ENCODE results near the gene CADM1.
A peak's percentile ranks its signal among the peaks of the same experiment; 100 is the strongest.

Gene CADM1

DNA sequence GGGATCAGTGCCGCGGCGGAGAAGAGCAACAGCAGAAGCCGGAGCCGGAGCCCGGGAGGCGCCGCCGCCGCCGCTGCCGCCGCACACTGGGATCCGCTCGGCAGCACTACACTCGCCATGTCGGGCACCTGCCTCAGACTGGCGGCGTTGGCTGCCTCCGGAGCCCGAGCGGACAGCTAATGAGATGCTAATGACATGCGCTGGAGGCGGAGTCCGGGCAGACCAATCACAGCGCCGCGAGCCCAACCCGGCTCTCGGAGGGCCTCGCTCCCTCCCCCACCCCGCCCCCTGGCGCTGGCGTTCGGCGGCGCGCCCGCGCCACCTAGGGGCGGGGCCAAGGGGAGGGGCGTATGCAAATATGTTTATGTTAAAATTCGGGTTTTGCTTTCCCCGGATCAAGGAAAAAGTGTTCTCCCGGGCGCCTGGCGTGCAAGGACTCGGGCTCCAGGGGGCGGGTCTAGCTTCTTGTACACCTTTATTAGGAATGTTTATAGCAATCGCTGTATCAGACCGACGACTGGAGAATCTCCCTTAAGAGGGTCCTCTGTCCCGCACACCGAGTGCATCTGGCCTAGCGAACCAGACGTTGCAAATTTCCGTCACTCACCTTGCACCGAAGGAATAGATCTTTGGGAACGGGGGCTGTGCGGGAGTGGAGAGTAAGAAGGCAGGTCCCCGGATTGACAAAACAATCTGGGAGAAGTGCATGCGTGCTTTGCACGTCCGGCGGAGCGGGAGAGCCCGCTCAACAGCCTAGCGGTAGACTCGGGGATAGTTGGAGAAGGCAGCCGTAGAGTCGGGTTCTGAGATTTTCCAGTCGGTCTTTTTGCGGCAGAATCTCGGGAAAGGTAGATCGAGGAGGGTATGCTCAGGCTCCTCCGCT, at the start of gene CADM1:
CADM1 (minus strand) TSS at position 140 of the 883 bp plus-strand sequence.
- DNase-seq: peak; percentile 79

- DNase-seq: no peak
Observed at GRCh38 chr11:115552773-115553438, 48.7 kb upstream of the CADM1 start.

DNA sequence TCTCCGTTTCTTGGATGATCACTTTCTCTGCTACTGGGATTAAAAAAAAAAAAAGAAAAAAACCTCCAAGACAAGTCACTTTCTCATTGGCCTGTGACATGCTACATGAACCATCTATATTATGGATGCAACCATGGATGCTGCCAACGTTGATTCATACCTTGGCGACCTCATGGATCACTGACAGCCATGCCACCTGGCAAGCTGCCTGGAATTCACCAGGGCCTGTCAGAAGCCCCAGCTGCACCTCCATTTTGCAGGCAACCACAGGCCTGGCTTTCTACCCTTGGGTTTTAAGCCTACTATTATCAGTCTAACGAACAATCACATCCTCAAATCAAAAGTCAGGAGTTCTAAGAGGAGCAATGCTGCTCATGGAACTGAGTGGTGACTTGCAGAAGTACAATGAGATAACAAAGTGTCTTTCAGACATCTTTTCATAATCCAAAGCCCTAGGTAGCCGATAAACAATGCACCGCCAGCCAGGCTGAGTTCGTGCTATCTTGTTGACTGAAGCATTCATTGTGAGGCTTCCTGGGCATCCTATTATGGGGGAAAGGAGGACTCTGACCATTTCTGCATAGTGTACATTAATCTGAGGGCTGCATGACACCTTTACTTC, 48.0 kb upstream of the CADM1 start:
- DNase-seq: no peak

- DNase-seq: no peak
Observed at GRCh38 chr11:115550291-115551059, 46.3 kb upstream of the CADM1 start.

DNA sequence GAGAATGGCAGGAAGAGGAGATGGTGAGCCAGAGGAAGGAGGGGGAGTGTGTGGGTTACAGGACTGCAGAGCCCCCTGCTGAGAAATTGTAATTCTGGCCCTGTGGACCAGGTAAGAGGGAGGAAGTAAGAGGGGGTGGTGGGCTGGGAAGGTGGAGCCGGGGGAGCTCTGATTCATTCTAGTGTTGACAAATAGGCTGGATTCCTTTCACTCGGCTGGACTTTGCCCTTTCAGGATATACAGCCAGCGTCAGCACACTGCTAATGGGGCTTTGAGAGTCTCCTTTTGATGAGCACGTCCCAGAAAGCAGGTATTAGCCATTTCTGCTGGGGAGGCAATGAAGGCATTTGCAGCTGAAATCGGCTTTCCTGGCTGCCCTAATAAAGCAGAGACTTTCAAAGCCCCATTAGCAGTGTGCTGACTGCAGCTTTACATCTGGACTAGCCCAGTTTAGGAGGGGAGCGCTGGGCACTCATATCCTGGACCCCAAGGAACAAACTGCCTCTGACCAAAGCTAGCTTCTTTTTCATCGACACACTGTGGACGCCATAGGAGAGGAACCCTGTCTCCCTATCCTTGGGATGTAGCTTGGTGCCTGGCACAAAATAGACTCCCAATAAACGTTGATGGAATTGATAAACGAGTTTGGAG, 44.8 kb upstream of the CADM1 start:
- no peak for DNase-seq

DNA sequence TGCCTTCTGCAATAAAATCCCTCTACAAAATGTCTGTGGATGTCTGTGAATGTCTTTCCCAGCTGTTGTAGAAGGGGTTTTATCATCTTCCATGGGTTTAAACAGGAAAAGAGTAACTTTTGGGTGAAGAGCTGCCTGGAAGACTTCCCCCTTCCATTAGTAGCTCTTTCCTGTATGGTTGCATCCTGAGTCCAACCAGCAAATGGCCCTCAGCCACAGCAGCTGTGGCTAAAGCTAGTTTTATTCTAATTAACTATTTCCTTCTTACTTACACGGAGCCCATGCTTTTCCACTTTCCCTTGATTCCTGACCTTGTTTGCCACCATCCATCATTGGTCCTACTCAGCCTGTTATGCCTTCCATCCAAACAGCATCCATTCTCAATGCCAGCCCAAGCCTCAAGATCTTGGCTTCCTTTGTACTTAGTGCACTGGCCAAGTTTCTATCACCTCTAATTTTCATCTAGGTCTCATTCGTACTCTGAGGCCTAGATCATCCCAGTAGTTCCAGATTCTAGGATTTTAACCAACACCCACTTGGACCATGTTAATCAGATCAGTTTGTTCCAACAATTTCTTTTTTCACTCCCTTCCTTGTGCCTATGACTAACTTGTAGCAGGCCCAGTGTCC, 41.5 kb upstream of the CADM1 start:
- no peak for DNase-seq

GRCh38 chr11:115544422-115544948, 40.3 kb upstream of the CADM1 start:
- DNase-seq: no peak

DNA sequence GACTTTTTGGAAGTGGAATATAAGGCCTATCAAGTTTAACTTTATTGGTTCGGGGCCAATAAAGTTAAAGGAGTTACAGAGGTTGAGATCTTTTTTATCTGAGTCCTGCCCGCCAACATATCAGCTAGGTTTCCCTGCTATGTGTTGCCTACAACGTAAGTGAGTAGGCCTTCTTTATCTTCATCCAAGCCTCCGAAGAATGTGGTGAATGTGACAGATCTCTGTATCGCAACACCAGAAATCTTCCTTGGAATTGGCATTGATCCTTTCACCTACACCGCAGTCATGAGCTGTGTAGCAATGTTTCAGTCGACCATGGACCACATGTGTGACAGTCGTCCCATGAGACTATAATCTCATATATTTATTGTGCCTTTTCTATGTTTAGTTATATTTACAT, 37.3 kb upstream of the CADM1 start:
- no peak for DNase-seq

DNA sequence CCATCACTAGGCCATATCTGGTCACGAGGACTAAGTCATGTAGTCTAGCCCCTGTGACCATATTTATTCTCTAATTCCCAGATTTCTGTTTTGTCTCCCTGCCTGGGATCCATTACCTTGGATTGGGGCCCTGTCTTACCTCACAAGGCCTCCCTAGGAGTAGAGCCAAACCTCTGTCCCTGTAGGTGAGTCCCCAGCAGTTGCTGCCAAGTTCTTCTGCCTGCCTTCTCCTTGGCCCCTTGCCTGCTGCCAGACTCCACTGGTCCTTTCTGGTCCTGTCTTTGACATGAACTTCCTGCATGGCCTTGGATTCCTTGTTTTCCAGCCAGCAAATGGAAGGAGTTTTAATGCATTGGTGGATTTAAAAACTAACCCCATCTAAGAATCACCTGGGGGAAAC, 35.6 kb upstream of the CADM1 start:
- no peak for DNase-seq

DNA sequence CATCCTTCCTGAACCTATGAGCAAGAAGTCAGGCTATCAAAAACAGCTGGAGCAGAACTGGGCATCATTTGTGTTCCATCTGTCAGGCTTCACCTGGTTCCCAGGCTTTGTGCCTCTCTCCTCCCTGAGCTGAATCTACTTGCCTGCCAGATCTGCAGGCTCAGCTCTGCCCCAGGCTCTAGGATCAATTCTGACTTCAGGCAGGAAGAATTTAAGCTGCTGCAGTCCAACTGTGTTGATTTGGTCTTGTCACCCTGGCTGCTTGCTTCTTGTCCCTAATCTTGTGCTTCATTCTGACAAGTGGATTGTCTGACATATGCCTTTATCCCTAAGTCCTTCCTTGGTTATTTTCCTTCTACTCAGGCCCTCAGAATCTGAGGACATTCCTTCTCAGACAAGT, 31.6 kb upstream of the CADM1 start:
- DNase-seq: no peak

DNA sequence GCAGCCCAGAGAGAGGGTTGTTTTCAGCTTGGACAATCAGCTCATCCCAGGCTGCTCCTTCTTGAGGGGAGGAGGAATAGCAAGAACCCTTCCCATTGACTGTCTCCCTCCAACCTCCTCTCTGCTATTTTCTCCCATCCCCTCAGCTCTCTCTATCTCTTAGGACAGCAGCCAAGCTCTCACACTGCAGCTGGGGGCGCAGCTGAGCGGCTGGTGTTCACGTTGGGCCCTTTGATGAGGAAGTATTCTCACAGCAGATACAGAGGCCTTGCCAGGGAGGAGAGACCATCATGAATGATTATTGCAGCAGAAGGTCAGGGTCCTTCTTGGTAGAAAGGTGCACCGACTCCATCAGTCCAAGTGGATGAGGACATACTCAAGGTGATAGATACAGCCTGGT, 26.5 kb upstream of the CADM1 start:
- DNase-seq: no peak

- no peak for DNase-seq
Observed at GRCh38 chr11:115528225-115528624, 24.0 kb upstream of the CADM1 start.

- no peak for DNase-seq
Observed at GRCh38 chr11:115527534-115528125, 23.4 kb upstream of the CADM1 start.

GRCh38 chr11:115525531-115526006, 21.4 kb upstream of the CADM1 start:
- no peak for DNase-seq

GRCh38 chr11:115524572-115524971, 20.4 kb upstream of the CADM1 start:
- DNase-seq: no peak

- no peak for DNase-seq
Observed at GRCh38 chr11:115523727-115524399, 19.6 kb upstream of the CADM1 start.

DNA sequence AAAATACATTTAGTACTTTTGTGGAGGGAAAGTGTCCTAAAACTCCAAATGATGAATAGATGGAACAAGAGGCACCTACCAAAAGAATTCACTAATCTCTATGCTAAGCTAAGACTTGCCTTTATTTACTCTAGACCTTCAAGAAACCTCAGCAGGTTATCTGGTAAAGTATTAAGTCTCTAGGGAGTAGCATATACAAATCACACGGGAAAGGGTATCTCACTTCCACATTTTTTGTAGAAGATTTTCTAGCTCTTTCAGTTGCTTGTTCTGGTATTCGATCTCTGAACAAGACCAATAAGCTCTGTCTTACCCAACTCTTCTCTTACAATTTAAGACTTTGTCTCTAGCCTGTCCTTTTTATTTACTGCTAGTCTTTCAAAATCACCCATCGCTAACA, 18.1 kb upstream of the CADM1 start:
- DNase-seq: no peak

DNA sequence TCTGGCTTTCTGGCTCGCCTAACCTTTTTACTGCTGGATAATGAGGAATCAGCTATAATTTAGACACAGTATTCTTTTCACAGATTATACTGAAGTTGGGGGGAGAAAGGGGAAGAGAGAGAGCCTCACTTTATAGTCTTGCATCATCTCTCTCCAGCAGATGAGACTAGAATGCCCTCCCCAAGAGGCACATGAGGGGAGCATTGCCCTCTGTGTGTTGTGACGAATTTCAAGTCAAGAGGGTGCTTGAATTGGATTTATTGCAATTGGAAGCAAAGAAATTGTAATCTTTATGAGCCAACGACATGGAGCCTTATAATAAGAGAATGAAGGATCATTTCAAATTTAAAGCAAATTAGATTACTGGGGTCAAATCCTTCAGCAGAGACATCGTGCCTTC, 17.6 kb upstream of the CADM1 start:
- DNase-seq: no peak

DNA sequence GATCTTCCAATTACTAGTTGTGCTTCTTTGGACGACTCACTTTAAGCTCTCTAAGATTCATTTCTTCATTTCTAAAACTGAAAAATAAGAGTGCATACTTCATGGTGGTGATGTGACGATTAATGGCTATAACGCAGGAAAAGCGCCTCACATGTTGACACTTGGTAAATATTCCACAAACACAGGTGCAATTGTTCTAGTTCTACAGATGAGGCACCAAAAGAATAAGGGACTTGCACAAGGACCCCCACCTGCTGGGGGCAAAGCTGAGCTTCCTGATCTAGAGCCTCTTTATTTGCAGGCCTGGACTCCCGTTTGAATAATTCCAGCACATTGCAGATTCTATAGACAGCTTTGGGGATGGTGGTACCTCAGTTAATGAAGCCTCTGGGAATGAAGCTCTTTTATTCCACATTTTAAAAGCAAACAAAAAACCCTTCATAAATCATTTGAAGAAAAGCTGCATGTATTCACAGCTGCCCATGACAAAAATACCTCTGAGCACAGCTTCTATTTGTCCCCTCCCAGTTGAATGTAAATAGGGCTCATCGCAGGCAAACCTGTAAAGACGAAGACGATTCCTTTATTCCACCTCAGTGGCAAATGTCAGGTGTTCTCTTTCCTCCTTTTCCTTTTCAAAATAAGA, 14.9 kb upstream of the CADM1 start:
- no peak for DNase-seq

Measured in stimulated activated CD4-positive, alpha-beta T cell treated with anti-CD3 and anti-CD28 coated beads, Interleukin-1b, Interleukin-23, amount 100 ng/mL, for 48 hours (primary cell).